Activated CD4-positive, alpha-beta T cell treated with anti-CD3 and anti-CD28 coated beads, Interleukin-2, amount 50 U/mL, for 48 hours (primary cell): Measurements from ENCODE around the gene ABCA2.

ENCODE experiments used
- DNase-seq, 2 experiments: peaks; one replicate each; pipeline ENCODE4 v3.0.0-alpha.2; 2020

ABCA2 gene

GRCh38 chr9:137030538-137031527, 2.8 kb upstream of the ABCA2 start:
- peak; percentile 71 to 77 for DNase-seq

GRCh38 chr9:137030006-137030405, 2.0 kb upstream of the ABCA2 start:
- peak in 1 of 2 experiments; percentile 25 for DNase-seq

- peak; percentile 86 to 89 for DNase-seq
Measured at GRCh38 chr9:137029058-137029936, 1.3 kb upstream of the ABCA2 start.

- peak; percentile 73 to 78 for DNase-seq
Measured at GRCh38 chr9:137028263-137029057, 423 bp upstream of the ABCA2 start.

- DNase-seq = no peak
Measured at GRCh38 chr9:137026828-137027227, 1.2 kb downstream of the ABCA2 start.

GRCh38 chr9:137026384-137026783, 1.7 kb downstream of the ABCA2 start:
- DNase-seq = no peak

GRCh38 chr9:137025517-137025966, 2.5 kb downstream of the ABCA2 start:
- no peak for DNase-seq

- DNase-seq = no peak
Measured at GRCh38 chr9:137023583-137023991, 4.5 kb downstream of the ABCA2 start.

- no peak for DNase-seq
Measured at GRCh38 chr9:137023157-137023556, 4.9 kb downstream of the ABCA2 start.

- no peak for DNase-seq
Measured at GRCh38 chr9:137022662-137023008, 5.4 kb downstream of the ABCA2 start.

- DNase-seq = peak; percentile 84
Measured at GRCh38 chr9:137021979-137022661, 5.9 kb downstream of the ABCA2 start.

GRCh38 chr9:137021568-137021978, 6.5 kb downstream of the ABCA2 start:
- DNase-seq = no peak

GRCh38 chr9:137020771-137021567, 7.1 kb downstream of the ABCA2 start:
- DNase-seq = no peak

GRCh38 chr9:137019891-137020683, 8.0 kb downstream of the ABCA2 start:
- no peak for DNase-seq

- DNase-seq = no peak
Measured at GRCh38 chr9:137018761-137019559, 9.1 kb downstream of the ABCA2 start.

GRCh38 chr9:137017791-137018497, 10.1 kb downstream of the ABCA2 start:
- no peak for DNase-seq

GRCh38 chr9:137017071-137017470, 11.0 kb downstream of the ABCA2 start:
- DNase-seq = no peak

GRCh38 chr9:137016436-137016835, 11.6 kb downstream of the ABCA2 start:
- no peak for DNase-seq

GRCh38 chr9:137015976-137016375, 12.1 kb downstream of the ABCA2 start:
- DNase-seq = no peak
